IPS-11a (cell line): ENCODE results near the gene PPP1R3A.

ENCODE experiments used
- H3K4me3 ChIP-seq: one replicate; pipeline ENCODE4 v1.5.1; 2013; ENCODE audit warnings: low read depth, low read length, control low read depth

Gene PPP1R3A

GRCh38 chr7:113890331-113891030 is 28.3 kb downstream of the PPP1R3A start:
- H3K4me3 ChIP-seq = no peak overlapping the region

- no peak overlapping the region for H3K4me3 ChIP-seq
Measured at GRCh38 chr7:113883096-113883495, 35.7 kb downstream of the PPP1R3A start.

- H3K4me3 ChIP-seq = no peak overlapping the region
Measured at GRCh38 chr7:113880559-113880958, 38.2 kb downstream of the PPP1R3A start.

GRCh38 chr7:113878394-113878992 is 40.3 kb downstream of the PPP1R3A start:
- no peak overlapping the region for H3K4me3 ChIP-seq

DNA sequence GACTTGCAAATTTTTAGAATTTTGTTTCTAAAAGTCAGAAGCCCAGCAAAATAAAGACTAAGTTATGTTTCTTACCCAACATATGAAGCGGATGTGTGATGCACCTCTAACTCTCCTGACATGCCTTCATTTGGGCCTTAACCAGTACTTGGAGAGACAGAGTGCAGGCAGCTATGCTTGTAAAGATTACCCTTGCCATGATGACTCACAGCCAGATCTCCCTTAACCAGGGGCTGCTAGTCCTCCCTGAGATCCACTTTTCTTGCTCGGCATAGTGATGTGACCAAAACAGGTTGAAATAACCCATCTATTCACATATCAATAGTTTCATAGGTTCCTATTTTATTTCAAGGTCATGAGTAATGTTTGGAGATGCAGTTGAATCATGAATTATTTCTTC is 43.6 kb downstream of the PPP1R3A start:
- no peak overlapping the region for H3K4me3 ChIP-seq

GRCh38 chr7:113873554-113874151 is 45.2 kb downstream of the PPP1R3A start:
- no peak overlapping the region for H3K4me3 ChIP-seq

DNA sequence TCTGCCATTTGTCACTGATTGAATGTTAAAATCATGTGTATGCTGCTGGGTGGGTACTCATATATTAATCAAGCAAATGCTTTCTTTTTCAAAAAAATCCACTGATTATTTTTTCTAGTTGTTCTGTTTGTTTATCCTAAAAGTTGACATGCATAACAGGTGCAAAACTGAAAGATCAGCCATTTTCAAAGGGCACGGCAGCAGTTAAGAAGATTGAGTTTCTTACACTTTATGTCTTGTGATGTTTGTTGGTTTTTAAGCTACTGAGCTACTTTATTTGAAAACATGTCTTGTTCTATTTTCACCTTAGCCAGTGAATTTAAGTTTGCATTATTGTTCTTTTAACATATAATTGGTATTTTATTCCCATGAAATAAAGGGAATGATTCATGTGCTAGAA is 45.8 kb downstream of the PPP1R3A start:
- H3K4me3 ChIP-seq = no peak overlapping the region

DNA sequence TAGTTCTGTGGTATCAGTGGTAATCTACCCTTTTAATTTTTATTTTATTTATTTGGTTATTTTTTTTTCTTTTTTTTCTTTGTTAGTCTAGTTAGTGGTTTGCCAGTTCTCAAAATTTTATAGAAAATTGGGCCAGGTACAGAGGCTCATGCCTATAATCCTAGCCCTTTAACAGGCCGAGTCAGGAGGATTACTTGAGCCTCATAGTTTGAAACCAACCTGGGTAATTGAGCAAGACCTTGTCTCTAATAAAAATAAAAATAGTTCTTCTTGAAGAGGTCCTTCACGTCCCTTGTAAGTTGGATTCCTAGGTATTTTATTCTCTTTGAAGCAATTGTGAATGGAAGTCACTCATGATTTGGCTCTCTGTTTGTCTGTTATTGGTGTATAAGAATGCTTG is 51.5 kb downstream of the PPP1R3A start:
- no peak overlapping the region for H3K4me3 ChIP-seq

DNA sequence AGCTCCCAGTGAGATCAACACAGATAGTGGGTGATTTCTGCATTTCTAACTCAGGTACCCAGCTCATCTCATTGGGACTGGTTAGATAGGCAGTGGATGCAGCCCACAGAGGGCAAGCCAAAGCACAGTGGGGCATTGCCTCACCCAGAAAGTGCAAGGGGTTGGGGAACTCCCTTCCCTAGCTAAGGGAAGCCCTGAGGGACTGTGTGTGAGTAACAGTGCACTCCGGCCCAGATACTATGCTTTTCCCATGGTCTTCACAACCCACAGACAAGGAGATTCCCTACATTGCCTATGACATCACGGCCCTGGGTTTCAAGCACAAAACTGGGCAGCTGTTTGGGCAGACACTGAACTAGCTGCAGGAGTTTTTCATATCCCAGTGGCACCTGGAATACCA is 62.8 kb downstream of the PPP1R3A start:
- no peak overlapping the region for H3K4me3 ChIP-seq

DNA sequence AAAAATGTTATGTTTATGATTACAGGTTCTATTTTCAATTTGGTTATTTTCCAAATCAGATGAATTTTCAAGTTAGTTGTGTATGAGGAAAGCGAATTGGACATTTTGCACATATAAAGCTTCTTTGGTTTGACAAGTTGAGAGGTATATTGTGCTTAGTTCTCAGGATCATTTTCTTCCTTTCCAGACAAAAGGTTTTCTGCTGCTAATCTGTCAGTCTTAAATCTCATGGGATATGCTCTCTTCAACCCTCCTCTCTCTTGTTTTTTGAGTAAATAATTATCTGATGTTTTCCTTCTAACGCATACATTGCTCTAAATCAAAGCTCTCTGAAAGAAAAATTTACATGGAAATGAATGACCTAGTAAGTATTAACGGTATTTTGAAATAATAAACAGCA is 77.9 kb downstream of the PPP1R3A start:
- H3K4me3 ChIP-seq = no peak overlapping the region

GRCh38 chr7:113835367-113835766 is 83.4 kb downstream of the PPP1R3A start:
- H3K4me3 ChIP-seq = no peak overlapping the region

GRCh38 chr7:113832196-113832745 is 86.5 kb downstream of the PPP1R3A start:
- H3K4me3 ChIP-seq = no peak overlapping the region

DNA sequence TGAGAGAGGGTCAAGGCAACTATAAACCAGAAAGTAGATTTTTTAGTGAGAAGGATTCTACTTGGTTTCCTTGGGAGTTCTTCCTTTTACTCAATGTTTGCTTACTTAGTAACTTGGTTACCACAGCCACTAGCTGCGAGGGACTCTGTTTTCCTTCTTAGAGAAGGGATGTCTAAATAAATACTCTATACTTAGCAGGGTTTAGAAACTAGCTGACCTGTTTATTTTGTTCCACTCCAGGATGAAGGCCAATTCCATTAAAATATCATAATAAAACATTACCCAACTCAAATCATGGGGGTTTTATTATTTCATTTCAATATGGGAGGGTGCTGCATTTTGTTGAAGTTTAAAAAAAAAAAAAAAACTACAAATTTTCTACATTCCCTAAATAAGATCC is 87.3 kb downstream of the PPP1R3A start:
- no peak overlapping the region for H3K4me3 ChIP-seq

DNA sequence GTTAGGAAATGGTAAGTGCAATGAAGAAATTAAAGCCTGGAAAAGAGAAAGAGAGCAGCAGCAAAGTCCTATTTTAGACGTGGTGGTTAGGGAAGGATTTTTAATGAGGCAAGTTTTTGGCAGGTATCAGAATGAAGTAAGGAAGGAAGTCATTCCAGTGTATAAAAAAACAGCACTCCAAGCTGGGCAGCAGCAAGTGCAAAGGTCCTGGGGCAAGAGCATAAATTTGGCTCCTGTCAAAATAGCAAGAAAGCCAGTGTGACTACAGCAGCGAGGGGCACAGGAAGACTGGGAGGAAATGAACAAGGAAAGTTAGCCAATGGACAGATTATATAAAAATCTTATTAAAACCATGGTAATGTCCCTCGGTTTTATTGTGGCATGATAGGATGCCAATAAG is 90.2 kb downstream of the PPP1R3A start:
- no peak overlapping the region for H3K4me3 ChIP-seq
